GM12892 (cell line): Measurements from ENCODE around the gene TM9SF4.
A peak's percentile ranks its signal among the peaks of the same experiment; 100 is the strongest.

Source experiments
- POLR2A ChIP-seq: IDR thresholded peaks from 2 replicates; pipeline ENCODE4 v1.6.1; 2011; ENCODE audit warnings: low read depth, low read length, control low read depth
- POLR2AphosphoS5 ChIP-seq: IDR thresholded peaks from 2 replicates; pipeline ENCODE4 v1.6.1; 2011; ENCODE audit warnings: low read depth, low read length, control low read depth

DNA sequence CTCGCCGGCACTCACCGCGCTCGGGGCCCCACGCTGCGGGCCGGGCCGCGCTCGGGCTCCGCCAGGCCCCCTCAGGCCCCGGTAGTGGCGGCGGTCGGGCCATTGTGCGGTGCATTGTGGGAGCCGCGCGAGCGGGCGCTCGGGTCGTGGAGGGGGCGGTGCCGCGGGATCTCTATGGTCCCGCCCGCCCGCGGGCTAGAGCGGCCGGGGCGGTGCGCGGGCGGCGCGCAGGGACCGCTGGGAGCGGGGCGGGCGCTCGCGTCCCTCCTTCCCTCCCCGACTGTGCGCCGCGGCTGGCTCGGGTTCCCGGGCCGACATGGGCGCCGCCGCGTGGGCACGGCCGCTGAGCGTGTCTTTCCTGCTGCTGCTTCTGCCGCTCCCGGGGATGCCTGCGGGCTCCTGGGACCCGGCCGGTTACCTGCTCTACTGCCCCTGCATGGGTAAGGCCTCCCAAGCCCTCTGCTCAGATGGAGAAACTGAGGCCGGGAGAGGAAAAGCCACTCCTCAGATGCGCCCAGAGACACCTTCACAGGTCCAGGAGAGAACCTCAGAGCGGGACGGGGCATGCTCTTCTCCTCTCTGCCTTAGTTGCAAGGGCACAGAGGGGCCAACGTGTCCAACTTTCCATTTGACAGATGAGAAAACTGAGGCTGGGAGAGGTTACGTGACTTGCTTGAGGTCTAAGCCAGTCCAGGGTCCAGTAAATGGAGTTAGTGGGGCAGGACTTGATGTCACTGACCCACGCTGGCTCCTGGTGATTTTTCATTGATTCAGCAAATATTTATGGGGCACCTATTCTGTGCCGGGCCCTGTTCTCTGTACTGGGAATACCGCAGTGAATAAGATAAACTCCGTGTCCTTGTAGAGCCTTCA, 98.3 kb downstream of the TM9SF4 start, which contains the start of the genes PLAGL2 and POFUT1:
- TF ChIP-seq POLR2A (peak; percentile 92), POLR2AphosphoS5 (peak; percentile 68)
